GM18907 (cell line): ENCODE data around the gene SYNM.

Source experiments
- ATAC-seq: cut with Tn5 transposase; IDR thresholded peaks from one replicate; pipeline ENCODE4 v1.9.1; 2021; ENCODE audit warnings: mild to moderate bottlenecking, moderate library complexity; ENCODE audit not compliant: unreplicated experiment

The SYNM gene

GRCh38 chr15:99085413-99086326 is 19.2 kb upstream of the SYNM start:
- no peak for ATAC-seq

GRCh38 chr15:99086327-99086667 is 18.6 kb upstream of the SYNM start:
- no peak for ATAC-seq

- no peak for ATAC-seq
These were observed 17.4 kb upstream of the SYNM start for GRCh38 chr15:99087405-99087943.

- ATAC-seq: peak; percentile 99
These were observed 14.7 kb upstream of the SYNM start for GRCh38 chr15:99090011-99090699.

GRCh38 chr15:99090938-99091337 is 13.9 kb upstream of the SYNM start:
- ATAC-seq: no peak

GRCh38 chr15:99092554-99093172 is 12.2 kb upstream of the SYNM start:
- ATAC-seq: no peak

- no peak for ATAC-seq
These were observed 9.3 kb upstream of the SYNM start for GRCh38 chr15:99095626-99096025.

- ATAC-seq: no peak
These were observed 8.5 kb upstream of the SYNM start for GRCh38 chr15:99096173-99096893.

- no peak for ATAC-seq
These were observed 7.9 kb upstream of the SYNM start for GRCh38 chr15:99096894-99097426.

GRCh38 chr15:99097441-99098410 is 7.2 kb upstream of the SYNM start:
- no peak for ATAC-seq

GRCh38 chr15:99098426-99098825 is 6.5 kb upstream of the SYNM start:
- ATAC-seq: no peak

GRCh38 chr15:99098991-99099390 is 5.9 kb upstream of the SYNM start:
- ATAC-seq: no peak

GRCh38 chr15:99099661-99100060 is 5.2 kb upstream of the SYNM start:
- no peak for ATAC-seq

GRCh38 chr15:99100245-99101173 is 4.4 kb upstream of the SYNM start:
- peak; percentile 40 for ATAC-seq

- no peak for ATAC-seq
These were observed 3.4 kb upstream of the SYNM start for GRCh38 chr15:99101501-99101900.

GRCh38 chr15:99102332-99103235 is 2.3 kb upstream of the SYNM start:
- ATAC-seq: no peak

GRCh38 chr15:99103279-99103678 is 1.6 kb upstream of the SYNM start:
- ATAC-seq: no peak
